ENCODE measurements around the gene CDH22. TPM values are rescaled to one million over a fixed set of nuclear protein-coding genes. Genes with fewer than 3 reads are reported as not detected.

CDH22 gene
- total RNA-seq, 1 experiment from 2014 or later, result 0.11 TPM

GRCh38 chr20:46206992-46207549, 101.2 kb downstream of the CDH22 start:
- Mint-ChIP-seq H3K27me3 (ENCODE audit: insufficient read depth, unreplicated experiment) (peaks cover 44% of the 10 kb centered on the region), H3K4me3 (ENCODE audit: unreplicated experiment) (no peak overlapping the region), H3K36me3 (ENCODE audit: insufficient read depth, unreplicated experiment) (no peaks in the 10 kb centered on the region), H3K27ac (ENCODE audit: unreplicated experiment) (no peak overlapping the region), H3K4me1 (ENCODE audit: low read depth, unreplicated experiment) (no peaks in the 10 kb centered on the region), H3K9me3 (ENCODE audit: unreplicated experiment) (no peaks in the 10 kb centered on the region)
- no TSS peak for BruUV-seq (replicated peaks)
- ChIA-PET CTCF (no interaction called here), POLR2A (interaction anchor here (0.5 kb wide), 1 partner anchor 14 kb away, joined by 6 read pairs; no protein-coding TSS in a partner anchor)
- TF ChIP-seq CTCF (IDR thresholded peaks at IDR 0.05; ENCODE audit: insufficient read depth in 1 of 2, low read depth in 1 of 2, low read length in 1 of 2, severe bottlenecking in 1 of 2, unreplicated experiment in 1 of 2), result no peak
- Histone ChIP-seq H3K4me1 (no peaks in the 10 kb centered on the region; the same call in 1 of the 2 replicates), H3K27me3 (replicated peaks; ENCODE audit: control insufficient read depth, insufficient read depth, low read length) (peaks cover 4% of the 10 kb centered on the region; the same call in 1 of the 2 replicates), H3K36me3 (ENCODE audit: control insufficient read depth, insufficient read depth, low read length) (no peaks in the 10 kb centered on the region), H3K9me3 (no peaks in the 10 kb centered on the region), H3K4me3 (ENCODE audit: low read depth, low read length) (no peak overlapping the region)
- intact Hi-C loops (cut with micrococcal nuclease; ENCODE audit: unreplicated experiment), result no loop called here
- DNase-seq, result no peak

- Mint-ChIP-seq H3K4me3 (ENCODE audit: unreplicated experiment) (no peak overlapping the region), H3K27me3 (ENCODE audit: insufficient read depth, unreplicated experiment) (peaks cover 46% of the 10 kb centered on the region), H3K27ac (ENCODE audit: unreplicated experiment) (no peak overlapping the region), H3K4me1 (ENCODE audit: low read depth, unreplicated experiment) (no peaks in the 10 kb centered on the region), H3K9me3 (ENCODE audit: unreplicated experiment) (no peaks in the 10 kb centered on the region), H3K36me3 (ENCODE audit: insufficient read depth, unreplicated experiment) (no peaks in the 10 kb centered on the region)
- DNase-seq, result no peak
- Histone ChIP-seq H3K9me3 (no peaks in the 10 kb centered on the region), H3K36me3 (ENCODE audit: control insufficient read depth, insufficient read depth, low read length) (no peaks in the 10 kb centered on the region), H3K27me3 (replicated peaks; ENCODE audit: control insufficient read depth, insufficient read depth, low read length) (peaks cover 4% of the 10 kb centered on the region; the same call in 1 of the 2 replicates), H3K4me1 (no peaks in the 10 kb centered on the region; the same call in 1 of the 2 replicates), H3K4me3 (ENCODE audit: low read depth, low read length) (no peak overlapping the region)
- no peak for TF ChIP-seq CTCF (IDR thresholded peaks at IDR 0.05; ENCODE audit: insufficient read depth in 1 of 2, low read depth in 1 of 2, low read length in 1 of 2, severe bottlenecking in 1 of 2, unreplicated experiment in 1 of 2)
- intact Hi-C loops (cut with micrococcal nuclease; ENCODE audit: unreplicated experiment), result no loop called here
- ChIA-PET POLR2A (no interaction called here), CTCF (no interaction called here)
- BruUV-seq (replicated peaks), result no TSS peak
Measured at GRCh38 chr20:46206025-46206424, 102.3 kb downstream of the CDH22 start.

- Histone ChIP-seq H3K27me3 (replicated peaks; ENCODE audit: control insufficient read depth, insufficient read depth, low read length) (peaks cover 4% of the 10 kb centered on the region; the same call in 1 of the 2 replicates), H3K9me3 (no peaks in the 10 kb centered on the region), H3K4me3 (ENCODE audit: low read depth, low read length) (no peak overlapping the region), H3K4me1 (no peaks in the 10 kb centered on the region; the same call in 1 of the 2 replicates), H3K36me3 (ENCODE audit: control insufficient read depth, insufficient read depth, low read length) (no peaks in the 10 kb centered on the region)
- intact Hi-C loops (cut with micrococcal nuclease; ENCODE audit: unreplicated experiment), result no loop called here
- TF ChIP-seq CTCF (IDR thresholded peaks at IDR 0.05; ENCODE audit: insufficient read depth in 1 of 2, low read depth in 1 of 2, low read length in 1 of 2, severe bottlenecking in 1 of 2, unreplicated experiment in 1 of 2), result no peak
- Mint-ChIP-seq H3K9me3 (ENCODE audit: unreplicated experiment) (no peaks in the 10 kb centered on the region), H3K4me3 (ENCODE audit: unreplicated experiment) (no peak overlapping the region), H3K4me1 (ENCODE audit: low read depth, unreplicated experiment) (no peaks in the 10 kb centered on the region), H3K27ac (ENCODE audit: unreplicated experiment) (no peak overlapping the region), H3K36me3 (ENCODE audit: insufficient read depth, unreplicated experiment) (no peaks in the 10 kb centered on the region), H3K27me3 (ENCODE audit: insufficient read depth, unreplicated experiment) (peaks cover 48% of the 10 kb centered on the region)
- POLR2A ChIA-PET, result no interaction called here
- DNase-seq, result no peak
- CTCF ChIA-PET, result no interaction called here
- BruUV-seq (replicated peaks), result no TSS peak
Measured at GRCh38 chr20:46205349-46205748, 102.9 kb downstream of the CDH22 start.

Measured in Caco-2 (cell line).